Sigmoid colon (tissue), 4 donors: ENCODE results near the gene DACT2.

Source experiments
- CTCF ChIP-seq, 4 experiments: fragments of 450-650 bp in 3 of 4; fragments of 200-600 bp in 1 of 4; IDR thresholded peaks; one replicate each; pipeline ENCODE4 v1.5.1; 2016 to 2019; ENCODE audit warnings: antibody characterized with exemption in 4 of 4, mild to moderate bottlenecking in 3 of 4, moderate library complexity in 2 of 4
- POLR2A ChIP-seq, 2 donors: fragments of 450-650 bp; IDR thresholded peaks; one replicate each; pipeline ENCODE4 v1.6.1; 2016; ENCODE audit warnings: antibody characterized with exemption in 2 of 2, mild to moderate bottlenecking in 2 of 2, moderate library complexity in 2 of 2
- POLR2AphosphoS5 ChIP-seq, 4 donors: sonication (generic); formaldehyde crosslinking; IDR thresholded peaks; one replicate each; pipeline ENCODE4 v1.6.1; 2017; ENCODE audit warnings: antibody characterized with exemption in 4 of 4

GRCh38 chr6:168288781-168289570 lies 30.6 kb downstream of the DACT2 start:
- TF ChIP-seq POLR2A (IDR thresholded peaks at IDR 0.05) (no peak), CTCF (IDR thresholded peaks at IDR 0.05) (no peak), POLR2AphosphoS5 (IDR thresholded peaks at IDR 0.05) (no peak)
